Thoracic aorta (tissue), 2 donors: ENCODE data around the gene GIGYF1. TPM values are rescaled to one million over a fixed set of nuclear protein-coding genes. Genes with fewer than 3 reads are reported as not detected.

ENCODE experiments used
- ATAC-seq: fragments of 150-250 bp; one replicate; pipeline ENCODE4 v1.8.0; 2017; ENCODE audit warnings: low read depth; ENCODE audit not compliant: insufficient number of reproducible peaks, low FRiP score
- DNase-seq: peaks from one replicate; pipeline ENCODE4 v3.0.0-alpha.2; 2020; ENCODE audit warnings: low spot score
- H3K27ac ChIP-seq, 2 donors: fragments of 200-600 bp; sonication (generic); 1 replicate in 1 of 2; 2 replicates in 1 of 2; pipeline ENCODE4 v1.5.1; 2016; ENCODE audit warnings: mild to moderate bottlenecking in 2 of 2, moderate library complexity in 2 of 2
- H3K27me3 ChIP-seq: fragments of 200-600 bp; sonication (generic); replicated peaks from 2 replicates; pipeline ENCODE4 v1.6.0; 2016; ENCODE audit warnings: mild to moderate bottlenecking; ENCODE audit not compliant: insufficient read depth
- H3K36me3 ChIP-seq: fragments of 200-600 bp; sonication (generic); one replicate; pipeline ENCODE4 v1.5.1; 2016
- H3K4me1 ChIP-seq, 2 donors: fragments of 200-600 bp; sonication (generic); 1 replicate in 1 of 2; 2 replicates in 1 of 2; pipeline versions ENCODE4 v1.5.1 to v1.6.0; 2016; ENCODE audit warnings: low read depth in 2 of 2, mild to moderate bottlenecking in 1 of 2; ENCODE audit not compliant: control insufficient read depth in 1 of 2
- H3K4me3 ChIP-seq: fragments of 200-600 bp; sonication (generic); 2 replicates; pipeline ENCODE4 v1.5.1; 2016; ENCODE audit warnings: mild to moderate bottlenecking
- H3K9me3 ChIP-seq: fragments of 200-600 bp; sonication (generic); 2 replicates; pipeline ENCODE4 v1.5.1; 2016
- total RNA-seq, 2 donors: library from RNA; depleted of rRNA; stranded (reverse); fragments of >200 nt; gene quantifications; one replicate each; pipeline versions ENCODE4 v1.1.0 to v1.2.3, GENCODE V29; 2016
- TF ChIP-seq, protein P1 (sequence below): fragments of 200-600 bp; sonication (generic); IDR thresholded peaks from one replicate; pipeline ENCODE4 v1.5.1; 2019; ENCODE audit warnings: antibody characterized with exemption

The GIGYF1 gene
- total RNA-seq, 2 donors from 2014 or later: 35.7 to 40.7 TPM

GRCh38 chr7:100682991-100683658 lies 10.9 kb downstream of the GIGYF1 start:
- TF ChIP-seq, protein P1, sequence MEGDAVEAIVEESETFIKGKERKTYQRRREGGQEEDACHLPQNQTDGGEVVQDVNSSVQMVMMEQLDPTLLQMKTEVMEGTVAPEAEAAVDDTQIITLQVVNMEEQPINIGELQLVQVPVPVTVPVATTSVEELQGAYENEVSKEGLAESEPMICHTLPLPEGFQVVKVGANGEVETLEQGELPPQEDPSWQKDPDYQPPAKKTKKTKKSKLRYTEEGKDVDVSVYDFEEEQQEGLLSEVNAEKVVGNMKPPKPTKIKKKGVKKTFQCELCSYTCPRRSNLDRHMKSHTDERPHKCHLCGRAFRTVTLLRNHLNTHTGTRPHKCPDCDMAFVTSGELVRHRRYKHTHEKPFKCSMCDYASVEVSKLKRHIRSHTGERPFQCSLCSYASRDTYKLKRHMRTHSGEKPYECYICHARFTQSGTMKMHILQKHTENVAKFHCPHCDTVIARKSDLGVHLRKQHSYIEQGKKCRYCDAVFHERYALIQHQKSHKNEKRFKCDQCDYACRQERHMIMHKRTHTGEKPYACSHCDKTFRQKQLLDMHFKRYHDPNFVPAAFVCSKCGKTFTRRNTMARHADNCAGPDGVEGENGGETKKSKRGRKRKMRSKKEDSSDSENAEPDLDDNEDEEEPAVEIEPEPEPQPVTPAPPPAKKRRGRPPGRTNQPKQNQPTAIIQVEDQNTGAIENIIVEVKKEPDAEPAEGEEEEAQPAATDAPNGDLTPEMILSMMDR: no peak
- Histone ChIP-seq H3K36me3 (peaks cover 85% of the 10 kb centered on the region), H3K27ac (no peak overlapping the region), H3K9me3 (no peaks in the 10 kb centered on the region), H3K27me3 (no peaks in the 10 kb centered on the region), H3K4me3 (no peak overlapping the region), H3K4me1 (no peaks in the 10 kb centered on the region)
- ATAC-seq: no peak
- no peak for DNase-seq

DNA sequence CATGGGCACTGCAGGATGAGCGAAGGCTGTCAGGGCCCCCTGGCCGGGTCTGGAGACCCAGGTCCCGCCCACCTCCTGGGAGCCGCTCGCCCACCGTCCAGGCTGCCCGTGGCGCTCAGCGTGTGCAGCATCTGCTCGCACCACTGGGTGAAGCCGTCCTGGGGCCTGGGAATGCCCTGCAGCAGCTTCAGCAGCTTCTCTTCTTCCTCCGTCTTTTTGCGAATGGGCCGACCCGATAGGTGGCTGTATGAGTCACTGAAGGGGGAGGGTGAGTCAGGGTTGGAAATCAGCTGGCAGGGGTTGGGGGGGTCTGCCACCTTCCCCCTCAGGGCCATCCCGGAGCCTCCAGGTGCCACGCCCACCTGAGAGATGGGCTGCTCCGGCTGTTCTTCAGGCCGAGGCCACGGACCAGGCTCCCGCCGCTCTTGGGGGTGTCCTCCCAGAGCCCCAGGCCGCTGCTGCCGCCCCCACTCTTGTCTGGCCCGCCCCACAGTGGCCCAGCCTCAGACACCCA lies 11.8 kb downstream of the GIGYF1 start:
- Histone ChIP-seq H3K4me1 (no peaks in the 10 kb centered on the region), H3K36me3 (peaks cover 87% of the 10 kb centered on the region), H3K9me3 (no peaks in the 10 kb centered on the region), H3K27ac (no peak overlapping the region), H3K4me3 (no peak overlapping the region), H3K27me3 (no peaks in the 10 kb centered on the region)
- no peak for ATAC-seq
- no peak for DNase-seq
- TF ChIP-seq, protein P1: no peak

DNA sequence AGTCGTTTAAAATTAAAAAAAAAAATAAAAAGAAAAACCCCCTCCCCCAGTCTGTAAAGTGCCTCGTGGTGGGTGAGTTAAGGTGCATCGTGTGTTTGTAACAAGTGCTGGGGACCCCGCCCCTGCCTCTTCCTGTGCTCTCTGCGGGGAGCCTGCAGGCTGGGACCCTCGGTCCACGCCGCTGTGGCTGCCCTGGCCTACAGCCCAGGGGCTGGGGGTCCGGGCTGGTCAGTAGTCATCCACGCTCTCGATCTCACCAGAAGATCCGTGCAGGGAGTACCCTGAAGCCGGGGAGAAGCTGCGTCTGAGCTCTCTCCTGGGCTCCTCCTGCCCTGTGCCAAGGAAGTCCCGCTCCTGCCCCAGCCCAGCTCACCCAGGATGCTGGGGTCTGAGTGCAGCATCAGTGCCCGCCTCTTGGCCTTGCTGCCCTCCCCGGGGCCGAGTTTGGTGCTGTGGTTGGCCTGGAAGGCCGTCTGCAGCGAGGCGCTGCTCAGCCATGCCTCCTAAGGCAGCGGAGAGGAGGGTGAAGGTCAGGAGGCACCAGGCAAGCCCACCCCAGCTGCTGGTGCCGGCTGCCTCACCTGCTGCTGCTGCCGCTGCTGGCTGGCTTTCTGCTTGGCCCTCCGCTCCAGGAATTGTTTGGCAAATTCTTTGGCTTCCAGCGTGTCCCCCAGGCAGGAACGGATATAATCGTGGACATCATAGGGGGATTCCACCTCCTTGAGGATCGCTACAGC lies 12.4 kb downstream of the GIGYF1 start:
- Histone ChIP-seq H3K4me3 (no peak overlapping the region), H3K27ac (no peak overlapping the region), H3K36me3 (peaks cover 86% of the 10 kb centered on the region), H3K4me1 (peaks cover 0 to 2% of the 10 kb centered on the region in 2 donors), H3K9me3 (no peaks in the 10 kb centered on the region), H3K27me3 (no peaks in the 10 kb centered on the region)
- DNase-seq (no peak), ATAC-seq (no peak)
- TF ChIP-seq, protein P1: no peak

GRCh38 chr7:100680576-100681271 lies 13.3 kb downstream of the GIGYF1 start:
- peaks cover 4 to 8% of the 10 kb centered on the region in 2 donors for H3K4me1 ChIP-seq
- H3K27me3 ChIP-seq: no peaks in the 10 kb centered on the region
- TF ChIP-seq, protein P1: no peak
- no peak overlapping the region for H3K4me3 ChIP-seq
- H3K9me3 ChIP-seq: no peaks in the 10 kb centered on the region
- DNase-seq: no peak
- no peak for ATAC-seq
- H3K27ac ChIP-seq: peak overlapping the region; percentile 26 to 43
- H3K36me3 ChIP-seq: peaks cover 81% of the 10 kb centered on the region
